NB4 (cell line): ENCODE data around the gene TSEN2.

Source experiments
- DNase-seq: peaks from one replicate; pipeline ENCODE4 v3.0.0; 2010; ENCODE audit warnings: low read depth
- H3K4me3 ChIP-seq: one replicate; pipeline ENCODE4 v1.5.1; 2011; ENCODE audit warnings: mild to moderate bottlenecking, low read depth, low read length, moderate library complexity
- MYC ChIP-seq: IDR thresholded peaks from 2 replicates; pipeline ENCODE4 v1.6.1; 2011; ENCODE audit warnings: low read depth, low read length
- POLR2A ChIP-seq: IDR thresholded peaks from 2 replicates; pipeline ENCODE4 v1.6.1; 2011; ENCODE audit warnings: mild to moderate bottlenecking; ENCODE audit not compliant: insufficient read length; ENCODE audit errors: extremely low read depth
- TF ChIP-seq, protein P1 (sequence below): IDR thresholded peaks from 2 replicates; pipeline ENCODE4 v1.6.1; 2011; ENCODE audit warnings: low read depth, low read length
- TF ChIP-seq, protein P2 (sequence below): IDR thresholded peaks from one replicate; pipeline ENCODE4 v1.5.1; 2012; ENCODE audit warnings: low read depth, low read length

TSEN2 gene

DNA sequence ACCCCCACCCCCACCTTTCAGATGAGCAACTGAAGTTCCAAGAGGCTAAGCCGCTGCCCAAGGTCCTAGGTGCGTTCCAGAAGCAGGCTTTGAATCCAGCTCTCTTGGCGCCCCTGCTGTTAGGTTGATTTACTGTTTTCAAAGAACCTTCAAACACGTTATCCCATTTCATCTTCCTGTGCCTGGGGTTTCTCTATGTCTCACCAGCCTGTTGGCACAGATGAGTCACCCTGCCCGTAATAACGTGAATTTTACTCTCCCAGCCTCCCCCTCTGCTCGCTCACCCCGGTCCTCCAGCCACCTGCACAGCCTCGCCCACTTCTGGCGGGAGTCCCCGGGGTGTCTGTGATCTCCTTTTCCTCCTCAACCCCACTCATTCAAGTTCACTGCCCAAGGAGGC lies 13.0 kb upstream of the TSEN2 start:
- TF ChIP-seq, protein P1, sequence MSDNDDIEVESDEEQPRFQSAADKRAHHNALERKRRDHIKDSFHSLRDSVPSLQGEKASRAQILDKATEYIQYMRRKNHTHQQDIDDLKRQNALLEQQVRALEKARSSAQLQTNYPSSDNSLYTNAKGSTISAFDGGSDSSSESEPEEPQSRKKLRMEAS, result no peak
- no peak for TF ChIP-seq POLR2A
- TF ChIP-seq, protein P2, sequence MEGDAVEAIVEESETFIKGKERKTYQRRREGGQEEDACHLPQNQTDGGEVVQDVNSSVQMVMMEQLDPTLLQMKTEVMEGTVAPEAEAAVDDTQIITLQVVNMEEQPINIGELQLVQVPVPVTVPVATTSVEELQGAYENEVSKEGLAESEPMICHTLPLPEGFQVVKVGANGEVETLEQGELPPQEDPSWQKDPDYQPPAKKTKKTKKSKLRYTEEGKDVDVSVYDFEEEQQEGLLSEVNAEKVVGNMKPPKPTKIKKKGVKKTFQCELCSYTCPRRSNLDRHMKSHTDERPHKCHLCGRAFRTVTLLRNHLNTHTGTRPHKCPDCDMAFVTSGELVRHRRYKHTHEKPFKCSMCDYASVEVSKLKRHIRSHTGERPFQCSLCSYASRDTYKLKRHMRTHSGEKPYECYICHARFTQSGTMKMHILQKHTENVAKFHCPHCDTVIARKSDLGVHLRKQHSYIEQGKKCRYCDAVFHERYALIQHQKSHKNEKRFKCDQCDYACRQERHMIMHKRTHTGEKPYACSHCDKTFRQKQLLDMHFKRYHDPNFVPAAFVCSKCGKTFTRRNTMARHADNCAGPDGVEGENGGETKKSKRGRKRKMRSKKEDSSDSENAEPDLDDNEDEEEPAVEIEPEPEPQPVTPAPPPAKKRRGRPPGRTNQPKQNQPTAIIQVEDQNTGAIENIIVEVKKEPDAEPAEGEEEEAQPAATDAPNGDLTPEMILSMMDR, result no peak
- H3K4me3 ChIP-seq, result no peak overlapping the region
- DNase-seq, result peak; percentile 50

DNA sequence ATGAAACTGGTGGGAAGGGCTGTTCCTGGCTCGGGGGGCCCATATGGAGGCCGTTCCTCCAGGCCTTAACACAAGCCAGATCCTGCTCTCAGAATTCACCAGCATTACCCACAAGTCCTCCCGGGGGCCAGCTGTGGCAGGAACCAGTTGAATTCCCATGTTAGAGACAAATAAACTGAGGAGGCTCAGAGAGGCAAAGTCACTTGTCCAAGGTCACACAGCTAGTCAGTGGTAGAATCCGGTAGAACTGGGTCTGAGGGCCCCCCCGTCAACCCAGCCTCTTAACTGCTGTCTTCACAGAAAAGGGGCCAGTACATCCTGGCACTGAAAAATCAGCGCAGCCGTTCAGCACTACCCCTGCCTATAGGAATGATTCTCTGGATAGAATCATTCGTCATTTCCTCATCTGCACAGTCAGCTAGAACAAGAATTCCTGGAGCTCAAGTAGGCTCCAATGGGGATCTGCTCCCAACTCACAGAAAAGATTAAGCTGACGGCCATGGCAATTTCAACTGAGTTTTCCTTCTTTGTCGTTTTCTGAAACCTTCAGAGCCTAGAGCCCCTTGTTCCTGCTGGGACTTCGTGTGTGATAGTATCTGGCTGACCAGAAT lies 12.2 kb upstream of the TSEN2 start:
- no peak for TF ChIP-seq MYC
- DNase-seq, result no peak
- no peak overlapping the region for H3K4me3 ChIP-seq

DNA sequence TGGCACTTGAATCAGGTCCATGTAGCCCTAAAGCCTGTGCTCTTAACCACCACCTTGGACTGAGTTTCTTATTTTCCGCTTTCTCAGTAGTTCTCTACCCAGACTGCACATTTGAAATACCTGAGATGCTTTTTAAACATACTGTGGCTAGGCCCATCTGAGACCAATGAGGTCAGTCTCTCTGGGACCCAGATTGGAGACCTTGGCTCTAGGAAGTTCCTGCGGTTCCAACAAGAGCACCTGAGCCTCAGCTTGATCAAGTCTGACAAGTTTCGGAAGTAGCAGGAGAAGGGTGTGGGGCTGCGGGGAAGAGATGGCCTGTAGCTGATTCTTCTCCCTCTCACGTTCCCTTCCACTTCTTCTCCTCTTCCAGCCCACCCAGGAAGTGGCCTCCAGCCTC lies 11.5 kb upstream of the TSEN2 start:
- no peak overlapping the region for H3K4me3 ChIP-seq
- DNase-seq, result no peak
- no peak for TF ChIP-seq POLR2A
- TF ChIP-seq, protein P1, result no peak
- TF ChIP-seq, protein P2, result no peak
- no peak for TF ChIP-seq MYC

DNA sequence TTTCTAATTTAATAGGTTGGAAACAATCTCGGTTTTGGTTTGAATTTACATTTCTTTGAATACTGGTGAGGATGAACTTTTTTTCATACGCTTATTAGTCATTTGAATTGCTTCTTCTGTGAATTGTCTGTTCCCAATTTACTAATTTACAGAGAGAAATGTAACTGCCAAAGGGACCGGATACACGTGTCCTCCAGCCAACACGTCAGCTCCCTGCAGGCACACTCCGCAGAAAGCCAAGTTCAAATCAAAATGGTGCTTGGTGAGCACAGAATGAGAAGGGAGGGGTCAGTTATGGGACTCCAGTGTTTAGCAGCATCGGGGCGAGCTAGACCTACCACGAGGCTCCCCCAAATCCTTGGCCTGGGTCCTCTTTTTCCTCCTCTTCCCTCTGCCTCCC lies 10.8 kb upstream of the TSEN2 start:
- TF ChIP-seq POLR2A (no peak), MYC (no peak)
- TF ChIP-seq, protein P1, result no peak
- TF ChIP-seq, protein P2, result no peak
- no peak overlapping the region for H3K4me3 ChIP-seq
- no peak for DNase-seq

DNA sequence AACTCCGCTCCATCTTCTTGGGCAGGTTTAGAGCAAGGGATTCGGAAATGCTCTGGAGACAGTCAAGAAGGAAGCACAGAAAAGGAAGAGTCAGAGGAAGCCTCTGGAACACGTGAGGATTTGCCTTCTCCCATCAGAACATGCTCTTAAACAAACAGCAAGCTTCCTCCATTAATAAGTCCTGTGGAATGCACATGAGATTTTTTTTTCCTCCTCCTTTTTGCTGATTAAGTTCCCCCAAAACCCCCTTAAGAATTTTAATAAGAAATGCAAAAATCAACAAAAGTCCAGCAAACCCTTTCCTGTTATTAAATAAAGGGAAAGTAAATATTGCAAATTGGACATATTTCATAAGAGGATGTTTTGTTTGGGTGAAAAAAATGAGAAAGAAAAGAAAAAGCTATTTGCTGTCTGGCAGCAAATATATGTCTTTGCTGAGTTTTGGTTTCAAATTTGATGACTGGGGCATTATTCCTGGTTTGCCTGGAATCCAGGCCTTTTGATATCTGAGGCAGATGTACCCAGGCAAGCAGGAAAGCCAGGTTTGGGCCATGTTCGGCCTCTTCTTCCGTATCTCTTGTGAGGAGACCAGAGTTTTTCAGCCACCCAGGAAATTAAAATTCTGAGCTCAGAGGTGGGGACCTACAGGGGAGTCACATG lies 7.9 kb upstream of the TSEN2 start:
- DNase-seq, result no peak
- no peak overlapping the region for H3K4me3 ChIP-seq
- no peak for TF ChIP-seq POLR2A
- TF ChIP-seq, protein P2, result no peak
- TF ChIP-seq, protein P1, result no peak
- no peak for TF ChIP-seq MYC

DNA sequence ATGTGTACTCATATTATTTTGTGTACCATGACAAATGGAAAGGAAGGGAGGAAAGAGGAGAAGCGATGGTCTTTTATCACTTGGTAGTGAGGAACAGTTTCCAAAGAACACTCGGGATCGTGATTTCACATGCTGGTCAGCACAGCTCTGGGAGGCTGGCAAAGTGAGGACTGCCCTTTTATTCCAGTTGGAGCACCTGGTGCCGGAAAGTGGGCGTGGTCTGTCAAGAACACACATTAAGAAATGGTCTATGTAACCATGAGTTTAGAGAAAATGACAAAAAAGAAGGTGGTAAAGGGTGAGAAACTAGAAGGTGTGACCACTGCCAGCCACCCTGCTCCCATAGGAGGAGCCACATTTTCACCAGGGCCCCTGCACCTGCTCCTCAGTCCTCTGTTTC lies 7.0 kb upstream of the TSEN2 start:
- DNase-seq, result no peak
- no peak overlapping the region for H3K4me3 ChIP-seq
- TF ChIP-seq, protein P2, result no peak
- TF ChIP-seq POLR2A (no peak), MYC (no peak)
- TF ChIP-seq, protein P1, result no peak
